Measurements from ENCODE around the gene HDAC1.
"Not testable (repeated sequence)": the region's sequence is repeated elsewhere in the genome, so short reads cannot be mapped to it uniquely, and the experiment has no call there.

Gene HDAC1

GRCh38 chr1:32291708-32292538 lies at the start of gene HDAC1:
HDAC1 (plus strand) TSS chr1:32292083; CDS start chr1:32292170, 87 bp downstream.
- peak; percentile 97 for DNase-seq (ENCODE audit: low spot score)

- DNase-seq (ENCODE audit: low spot score): peak; percentile 61
Measured at GRCh38 chr1:32242341-32242851, 49.5 kb upstream of the HDAC1 start.

GRCh38 chr1:32246888-32247273 lies 45.0 kb upstream of the HDAC1 start, which contains the start of gene FAM167B:
FAM167B (plus strand) TSS chr1:32247222; CDS start chr1:32247422, 200 bp downstream.
- no peak for DNase-seq (ENCODE audit: low spot score)

- DNase-seq (ENCODE audit: low spot score): no peak
Measured at GRCh38 chr1:32247452-32247851, 44.4 kb upstream of the HDAC1 start.

- no peak for DNase-seq (ENCODE audit: low spot score)
Measured at GRCh38 chr1:32247983-32248889, 43.6 kb upstream of the HDAC1 start.

- no peak for DNase-seq (ENCODE audit: low spot score)
Measured at GRCh38 chr1:32249831-32250525, 41.9 kb upstream of the HDAC1 start.

GRCh38 chr1:32250893-32251716 lies 40.8 kb upstream of the HDAC1 start, which contains the start of gene LCK:
LCK (plus strand) TSS chr1:32251265; CDS start chr1:32274330, 23,065 bp downstream.
- no peak for DNase-seq (ENCODE audit: low spot score)

- no peak for DNase-seq (ENCODE audit: low spot score)
Measured at GRCh38 chr1:32255072-32256071, 36.5 kb upstream of the HDAC1 start.

- DNase-seq (ENCODE audit: low spot score): no peak
Measured at GRCh38 chr1:32256473-32257226, 35.2 kb upstream of the HDAC1 start.

- no peak for DNase-seq (ENCODE audit: low spot score)
Measured at GRCh38 chr1:32257227-32257508, 34.7 kb upstream of the HDAC1 start.

GRCh38 chr1:32263236-32263593 lies 28.7 kb upstream of the HDAC1 start:
- DNase-seq (ENCODE audit: low spot score): not testable (repeated sequence)

- no peak for DNase-seq (ENCODE audit: low spot score)
Measured at GRCh38 chr1:32263744-32264143, 28.1 kb upstream of the HDAC1 start.

- no peak for DNase-seq (ENCODE audit: low spot score)
Measured at GRCh38 chr1:32265846-32266245, 26.0 kb upstream of the HDAC1 start.

GRCh38 chr1:32266921-32267591 lies 24.8 kb upstream of the HDAC1 start:
- no peak for DNase-seq (ENCODE audit: low spot score)

- DNase-seq (ENCODE audit: low spot score): no peak
Measured at GRCh38 chr1:32269744-32270143, 22.1 kb upstream of the HDAC1 start.

GRCh38 chr1:32272557-32273390 lies 19.1 kb upstream of the HDAC1 start:
- DNase-seq (ENCODE audit: low spot score): no peak

GRCh38 chr1:32273391-32274208 lies 18.3 kb upstream of the HDAC1 start:
- no peak for DNase-seq (ENCODE audit: low spot score)
